Glomerular visceral epithelial cell (primary cell): ENCODE results near the gene UAP1L1.

Experiments used
- DNase-seq: peaks from one replicate; pipeline ENCODE4 v3.0.0-alpha.2; 2016; ENCODE audit errors: extremely low spot score

The UAP1L1 gene

DNA sequence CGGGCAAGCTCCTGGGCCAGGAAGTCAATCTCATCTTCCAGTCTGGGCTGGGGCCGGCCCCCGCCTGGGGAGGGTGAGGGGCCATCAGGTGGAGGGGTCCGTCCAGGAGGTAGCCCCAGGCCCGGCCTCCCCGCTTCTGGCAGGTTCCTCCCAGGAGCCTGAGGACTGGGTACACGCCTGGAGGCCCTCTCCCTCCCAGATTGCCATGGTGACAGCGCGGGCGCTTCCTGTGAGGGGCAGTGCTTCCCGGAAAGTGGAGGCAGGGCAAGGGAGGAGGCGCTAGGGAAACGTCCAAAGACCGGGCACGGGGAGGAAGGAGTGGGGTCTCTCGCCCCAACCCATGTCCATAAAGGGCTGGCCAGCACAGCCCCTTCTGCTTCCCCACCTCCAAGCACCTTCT lies 36.2 kb upstream of the UAP1L1 start:
- DNase-seq = no peak

DNA sequence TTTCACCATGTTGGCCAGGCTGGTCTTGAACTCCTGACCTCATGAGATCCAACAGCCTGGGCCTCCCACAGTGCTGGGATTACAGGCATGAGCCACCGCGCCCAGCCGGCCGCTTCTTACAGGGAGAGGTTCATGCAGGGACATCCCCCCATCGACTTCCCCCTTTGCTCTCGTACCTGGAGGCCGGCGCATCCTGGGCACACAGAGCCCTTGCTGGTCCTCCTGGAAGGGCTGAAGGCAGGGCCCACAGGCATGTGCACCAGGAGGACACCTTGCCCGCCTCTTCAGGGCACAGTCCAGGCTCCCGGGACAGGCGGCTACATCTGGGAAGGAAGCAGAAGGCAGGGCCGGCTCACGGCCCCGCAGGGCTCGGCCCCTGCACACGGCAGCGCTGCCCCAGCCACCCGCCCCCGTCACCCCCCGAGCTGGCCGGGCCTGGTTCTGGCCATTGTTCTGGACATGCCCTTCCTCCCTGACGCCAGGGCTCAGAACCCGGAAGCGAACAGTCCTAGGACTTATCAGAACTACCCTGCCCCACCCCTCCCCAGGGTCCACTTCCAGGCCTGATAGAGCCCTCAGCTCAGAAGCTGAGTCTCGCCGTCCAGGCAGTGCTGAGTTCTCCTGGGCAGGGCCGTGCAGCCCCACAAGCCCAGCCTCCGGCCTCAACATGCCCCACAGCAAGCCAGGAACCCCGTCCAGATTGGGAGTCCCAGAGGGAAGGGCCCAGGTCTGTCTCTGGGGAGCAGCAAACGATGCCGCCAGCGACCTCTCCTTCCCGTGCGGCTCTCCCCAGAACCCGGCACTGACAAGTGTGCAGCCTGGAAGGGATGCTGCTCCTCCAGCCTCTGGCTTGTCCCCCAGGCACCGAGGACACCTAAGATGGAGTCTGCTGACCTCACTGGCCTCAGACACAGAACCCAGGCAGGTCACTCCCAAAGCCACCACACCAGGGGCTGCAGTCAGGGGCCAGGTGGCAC lies 34.3 kb upstream of the UAP1L1 start:
- no peak for DNase-seq

DNA sequence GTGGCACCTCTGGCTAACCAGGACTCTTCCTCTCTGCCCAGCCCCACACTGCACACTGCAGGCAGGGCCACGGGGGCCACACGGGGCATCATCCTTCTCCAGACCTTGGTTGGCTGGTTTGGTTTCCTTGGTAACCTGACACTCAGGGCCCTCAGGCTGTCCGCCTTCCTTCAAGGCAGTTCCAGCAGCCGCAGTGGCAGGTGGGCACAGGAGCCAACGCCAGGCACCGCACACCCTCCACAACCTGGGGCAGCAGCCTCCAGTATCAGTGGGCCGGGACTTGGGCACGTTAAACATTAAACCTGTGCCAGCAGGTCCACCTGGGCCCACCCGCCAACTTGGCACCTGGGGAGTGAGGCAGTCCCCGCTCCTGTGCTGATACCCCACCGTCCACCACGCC lies 33.3 kb upstream of the UAP1L1 start:
- no peak for DNase-seq

DNA sequence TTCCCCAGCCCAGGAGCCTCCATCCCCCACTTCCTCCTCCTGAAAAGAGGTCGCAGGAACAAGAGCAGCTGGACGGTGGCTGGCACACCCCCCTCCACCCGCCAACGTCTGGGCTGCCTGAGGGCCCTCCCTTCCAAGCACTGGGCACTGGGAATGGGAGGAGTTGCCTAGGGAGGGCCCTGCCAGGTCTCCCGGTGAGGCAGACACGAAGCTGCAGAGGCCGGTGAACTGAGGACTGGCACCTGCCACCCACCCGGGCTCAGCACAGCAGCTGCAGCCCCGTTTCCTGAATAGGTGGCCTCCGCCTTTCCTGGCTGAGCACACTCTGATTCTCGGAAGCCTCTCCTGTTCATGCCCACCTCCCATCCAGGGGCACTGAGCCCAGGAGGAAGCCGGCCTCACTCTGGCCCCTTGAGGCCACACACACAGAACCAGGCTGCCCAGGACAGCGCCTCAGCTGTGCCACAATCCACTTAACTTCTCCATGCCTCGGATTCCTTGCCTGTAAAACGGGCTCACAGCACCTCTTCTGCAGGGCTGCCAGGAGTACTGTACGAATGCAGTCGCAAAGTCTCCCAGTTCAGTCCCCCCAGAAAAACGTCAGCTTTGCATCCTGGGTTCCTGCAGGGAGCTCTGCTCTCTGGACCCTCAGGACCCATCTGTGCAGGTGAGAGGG lies 32.7 kb upstream of the UAP1L1 start:
- peak; percentile 50 for DNase-seq

DNA sequence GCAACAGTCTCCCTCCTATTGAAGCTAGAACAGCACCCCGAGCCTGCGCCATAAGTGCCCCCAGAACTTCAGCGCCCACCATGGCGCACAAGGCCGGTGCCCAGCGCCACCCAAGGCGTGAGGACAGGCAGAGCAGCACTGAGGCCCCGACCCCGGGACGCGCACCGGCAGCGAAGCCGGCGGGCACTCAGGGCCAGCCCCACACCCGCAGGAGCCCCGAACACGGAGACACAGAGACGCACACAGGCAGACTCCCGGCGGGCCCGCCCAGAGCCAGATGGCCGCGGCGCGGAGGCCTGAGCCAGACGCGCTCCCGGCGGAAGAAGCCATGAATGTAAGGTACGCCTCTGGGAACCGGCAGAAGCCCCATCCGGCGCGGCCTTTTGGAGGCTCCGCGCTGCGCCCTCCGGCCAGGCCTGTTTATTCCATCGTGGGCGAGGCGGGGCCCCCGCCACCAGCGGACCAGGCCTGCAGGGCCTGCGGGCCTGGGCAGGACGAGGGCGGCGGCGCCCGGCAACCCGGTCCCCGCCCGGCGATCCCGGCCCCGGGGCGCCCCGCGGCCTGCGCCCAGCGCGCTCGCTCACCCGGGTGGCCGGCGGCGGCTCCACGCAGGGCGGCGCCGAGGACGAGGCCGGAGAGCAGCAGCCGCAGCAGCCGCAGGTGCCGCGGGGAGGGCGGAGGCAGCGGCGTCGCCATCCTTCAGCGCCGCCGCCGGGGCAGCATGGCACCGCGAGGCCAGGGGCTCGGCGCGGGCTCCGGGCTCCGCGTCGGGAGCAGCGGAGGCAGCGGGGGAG lies 31.8 kb upstream of the UAP1L1 start:
- no peak for DNase-seq

DNA sequence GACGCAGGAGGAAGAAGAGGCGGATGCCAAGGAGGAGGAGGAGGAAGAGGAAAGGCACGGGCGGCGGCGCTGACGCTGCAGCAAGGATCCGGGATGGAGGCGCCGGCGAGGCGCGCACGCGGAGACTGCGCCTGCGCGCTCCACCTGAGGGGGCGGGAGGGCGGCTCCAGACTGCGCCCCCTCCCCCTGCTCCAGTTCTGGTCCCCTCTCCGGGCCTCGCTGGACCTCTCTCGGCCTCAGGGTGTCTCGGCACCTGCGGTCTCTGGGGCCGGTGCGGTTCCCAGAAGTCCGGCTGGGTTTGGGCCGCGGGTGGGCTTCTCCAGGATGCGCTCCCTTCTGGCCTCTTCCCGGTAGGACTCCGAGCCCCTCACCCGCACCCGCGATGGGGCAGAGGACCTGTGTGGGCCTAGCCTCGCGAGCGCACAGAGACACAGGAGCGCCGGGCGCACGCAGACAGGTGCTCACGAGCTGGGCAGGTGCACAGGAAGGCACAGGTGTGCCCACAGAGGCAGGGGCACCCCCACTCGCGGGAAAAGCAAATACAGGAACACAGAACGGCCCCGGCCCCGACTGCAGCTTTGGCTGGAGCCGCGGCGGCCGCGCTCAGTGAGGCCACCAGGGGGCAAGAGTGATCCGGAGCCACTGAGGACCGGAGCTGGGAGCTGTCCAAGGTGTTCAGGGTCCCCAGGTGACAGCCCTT lies 31.1 kb upstream of the UAP1L1 start, which contains the start of gene NPDC1:
Gene NPDC1 (minus strand): TSS at position 90 of the 700 bp plus-strand sequence. CDS start 188 bp downstream, outside the sequence.
- DNase-seq = peak; percentile 75

DNA sequence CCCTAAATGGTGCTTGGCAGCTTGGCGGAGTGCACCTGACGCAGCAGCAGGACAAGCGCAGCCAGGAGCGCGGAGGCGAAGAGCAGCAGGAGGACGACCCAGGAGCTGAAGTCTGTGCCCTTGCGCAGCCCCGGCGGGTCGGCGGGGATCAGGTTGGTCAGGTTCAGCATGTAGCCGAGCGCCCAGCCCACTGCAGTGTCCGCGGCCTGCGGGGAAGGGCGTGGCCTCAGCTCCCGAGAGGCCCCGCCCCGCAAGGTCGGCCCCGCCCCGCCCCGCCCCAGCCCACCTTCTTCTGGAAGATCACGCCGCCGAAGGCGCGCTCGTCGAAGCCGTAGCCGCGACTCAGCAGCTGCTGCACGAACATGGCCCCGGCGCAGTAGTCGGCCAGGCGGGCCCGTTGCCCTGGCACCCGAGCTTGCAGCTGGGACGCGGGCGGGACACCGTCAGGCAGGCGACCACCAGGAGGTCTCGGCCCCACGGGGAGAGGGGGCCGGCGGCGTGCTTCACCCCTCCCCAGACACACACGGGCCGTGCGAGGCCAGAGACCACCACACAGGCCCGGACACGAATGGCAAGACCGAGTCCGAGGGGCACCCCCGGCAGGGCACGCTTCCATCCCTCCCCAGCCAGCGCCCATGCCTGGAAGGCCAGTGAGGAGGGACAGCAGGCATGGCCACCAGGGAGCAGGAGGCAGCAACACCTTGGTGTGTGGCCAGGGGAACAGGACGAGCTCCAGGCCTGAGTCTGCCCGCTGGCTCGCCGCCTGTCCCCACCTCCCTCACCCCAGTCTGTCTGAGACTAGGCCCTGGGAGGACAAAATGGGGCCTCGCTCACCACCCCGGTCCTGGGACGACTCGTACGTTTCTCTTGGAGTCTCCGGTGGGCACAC lies 28.4 kb upstream of the UAP1L1 start:
- DNase-seq = no peak

DNA sequence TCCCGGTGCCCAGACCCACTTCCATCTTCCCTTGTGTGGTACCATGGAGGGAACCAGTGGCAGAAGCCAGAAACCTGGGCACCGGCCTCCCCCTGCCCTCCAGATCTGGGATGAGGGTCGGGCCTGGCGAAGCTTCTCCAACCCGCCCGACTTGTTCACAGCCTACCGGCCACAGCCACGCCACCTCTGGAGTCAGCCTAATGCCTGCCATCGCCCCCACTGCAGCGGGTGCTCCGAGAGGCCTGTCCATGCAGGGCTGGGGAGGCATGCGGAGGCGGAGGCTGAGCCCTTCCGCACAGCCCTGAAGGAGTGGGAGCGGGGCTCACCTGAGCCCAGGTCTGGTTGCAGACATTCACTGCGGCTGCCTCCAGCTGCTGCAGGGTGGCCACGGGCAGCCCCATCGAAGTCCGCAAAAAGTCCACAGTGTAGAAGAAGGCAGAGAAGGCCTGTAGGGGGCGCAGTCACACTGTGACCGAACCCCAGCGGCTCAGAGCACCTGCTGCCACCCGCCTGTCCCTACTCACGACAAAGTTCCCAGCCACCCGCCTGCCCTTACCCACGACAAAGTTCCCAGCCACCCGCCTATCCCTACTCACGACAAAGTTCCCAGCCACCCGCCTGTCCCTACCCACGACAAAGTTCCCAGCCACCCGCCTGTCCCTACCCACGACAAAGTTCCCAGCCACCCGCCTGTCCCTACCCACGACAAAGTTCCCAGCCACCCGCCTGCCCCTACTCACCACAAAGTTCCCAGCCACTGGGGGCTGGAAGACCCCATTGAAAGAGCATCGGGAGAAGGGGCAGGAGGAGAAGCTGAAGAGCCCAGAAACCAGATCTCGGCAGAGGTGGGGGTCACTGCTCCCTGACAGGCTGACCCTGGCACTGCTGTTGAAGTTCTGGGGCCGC lies 27.5 kb upstream of the UAP1L1 start:
- DNase-seq = no peak

DNA sequence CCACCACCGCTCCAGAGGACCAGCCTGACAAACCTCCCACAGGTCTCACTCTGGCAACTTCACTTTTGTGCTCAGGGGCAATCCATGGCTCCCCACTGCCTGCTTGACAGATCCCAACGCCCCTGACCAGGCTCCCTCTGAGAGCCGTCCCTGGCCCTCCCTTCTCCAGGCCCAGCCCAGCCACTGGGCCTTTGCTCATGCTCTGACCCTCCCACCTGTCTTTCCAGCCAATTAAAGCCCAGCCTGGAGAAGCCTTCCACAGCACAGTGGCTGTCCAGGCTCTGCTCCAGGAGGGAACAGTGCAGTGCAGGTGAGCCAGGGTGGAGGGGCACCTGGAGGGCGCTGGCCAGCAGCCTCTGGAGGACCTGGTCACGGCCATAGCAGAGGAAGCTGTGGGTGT lies 26.7 kb upstream of the UAP1L1 start:
- no peak for DNase-seq

DNA sequence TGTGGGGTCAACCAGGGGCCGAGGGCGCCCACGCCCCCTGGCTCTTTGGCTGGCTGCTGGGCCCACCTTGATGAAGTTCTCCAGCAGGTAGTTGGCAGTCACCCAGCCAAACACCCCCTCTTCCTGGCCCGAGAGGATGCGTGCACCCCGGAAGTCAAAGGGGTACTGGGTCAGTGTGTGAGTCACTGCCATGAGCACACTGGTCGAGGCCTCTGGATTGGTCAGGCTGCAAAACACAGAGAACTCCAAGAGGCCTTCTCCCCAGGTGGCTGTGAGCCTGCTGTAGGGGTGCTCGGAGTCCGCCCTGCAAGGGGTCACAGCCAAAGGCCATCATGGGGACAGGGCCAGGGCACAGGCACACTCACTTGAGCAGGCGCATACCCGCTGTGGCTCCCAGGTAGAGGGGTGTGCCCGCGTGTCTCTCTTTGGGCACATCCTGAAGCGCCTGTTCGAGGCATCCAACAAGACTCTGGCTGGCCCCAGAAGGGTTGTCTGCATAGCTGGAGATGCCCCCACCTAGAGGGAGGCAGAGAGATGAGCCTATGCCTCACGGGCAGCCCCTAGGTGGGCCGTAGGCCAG lies 26.1 kb upstream of the UAP1L1 start:
- DNase-seq = no peak

DNA sequence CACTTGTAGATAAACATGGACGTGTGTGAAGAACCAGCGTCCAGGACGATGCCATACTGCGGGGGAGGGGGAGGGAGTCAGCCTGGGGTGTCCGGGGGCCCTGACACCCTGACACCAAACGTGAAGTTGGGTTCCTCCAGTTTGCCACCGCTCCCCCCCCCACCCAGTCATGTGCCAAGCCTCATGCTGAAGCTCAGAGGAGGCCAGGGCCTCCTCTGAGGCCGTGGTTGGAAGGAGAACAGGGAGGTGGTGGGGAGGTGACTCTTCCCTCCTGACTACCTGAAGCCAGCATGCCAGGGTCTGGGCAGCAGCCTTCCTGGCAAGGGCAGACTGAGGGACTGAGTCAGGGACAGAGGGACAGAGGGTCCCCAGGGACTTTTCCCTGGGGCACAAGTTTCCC lies 25.0 kb upstream of the UAP1L1 start:
- no peak for DNase-seq

DNA sequence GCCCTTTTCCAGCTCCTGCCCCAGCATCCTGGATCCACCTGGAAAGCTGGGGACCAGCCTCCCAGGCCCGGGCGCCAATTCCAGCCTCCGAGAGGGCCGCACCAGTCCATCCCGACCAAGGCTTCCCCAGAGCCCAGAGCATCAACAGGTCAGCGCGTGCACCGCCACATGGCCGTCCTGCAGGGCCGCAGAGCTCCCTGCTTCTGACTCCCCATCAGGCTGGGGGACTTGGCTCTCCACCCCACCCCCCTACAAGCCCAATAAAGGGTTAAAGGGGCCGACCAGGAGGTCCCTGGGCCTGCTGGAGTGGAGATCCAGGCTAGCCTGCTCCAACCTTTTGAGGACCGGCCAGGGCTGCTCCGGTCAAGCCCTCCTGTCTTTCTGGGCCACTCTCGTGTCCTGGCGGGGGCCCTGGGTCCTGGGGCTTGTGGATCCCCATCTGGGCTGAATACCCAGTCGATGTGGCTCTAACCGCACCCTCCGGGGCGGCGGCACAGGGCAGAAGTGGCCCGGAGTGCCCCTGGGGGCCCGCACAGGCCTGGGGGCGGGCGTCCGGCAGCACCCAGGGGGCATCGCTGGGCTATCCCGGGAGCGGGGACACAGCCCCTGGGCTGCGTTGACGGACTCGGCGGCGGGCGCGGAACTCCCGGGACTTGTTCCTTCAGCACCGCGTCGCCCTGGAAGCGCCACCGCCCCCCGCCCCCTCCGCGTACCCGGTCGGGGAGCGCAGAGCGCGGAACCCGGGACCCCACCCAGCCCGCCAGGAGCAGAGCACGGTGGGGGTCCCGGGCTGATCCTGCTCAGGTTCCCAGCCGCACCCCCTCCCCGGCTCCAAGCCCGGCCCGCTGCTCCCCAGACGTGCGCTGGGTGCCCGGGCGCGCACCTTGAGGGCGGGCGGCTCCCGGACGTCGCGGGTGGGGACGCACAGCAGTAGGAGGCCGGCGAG lies 24.0 kb upstream of the UAP1L1 start:
- no peak for DNase-seq

DNA sequence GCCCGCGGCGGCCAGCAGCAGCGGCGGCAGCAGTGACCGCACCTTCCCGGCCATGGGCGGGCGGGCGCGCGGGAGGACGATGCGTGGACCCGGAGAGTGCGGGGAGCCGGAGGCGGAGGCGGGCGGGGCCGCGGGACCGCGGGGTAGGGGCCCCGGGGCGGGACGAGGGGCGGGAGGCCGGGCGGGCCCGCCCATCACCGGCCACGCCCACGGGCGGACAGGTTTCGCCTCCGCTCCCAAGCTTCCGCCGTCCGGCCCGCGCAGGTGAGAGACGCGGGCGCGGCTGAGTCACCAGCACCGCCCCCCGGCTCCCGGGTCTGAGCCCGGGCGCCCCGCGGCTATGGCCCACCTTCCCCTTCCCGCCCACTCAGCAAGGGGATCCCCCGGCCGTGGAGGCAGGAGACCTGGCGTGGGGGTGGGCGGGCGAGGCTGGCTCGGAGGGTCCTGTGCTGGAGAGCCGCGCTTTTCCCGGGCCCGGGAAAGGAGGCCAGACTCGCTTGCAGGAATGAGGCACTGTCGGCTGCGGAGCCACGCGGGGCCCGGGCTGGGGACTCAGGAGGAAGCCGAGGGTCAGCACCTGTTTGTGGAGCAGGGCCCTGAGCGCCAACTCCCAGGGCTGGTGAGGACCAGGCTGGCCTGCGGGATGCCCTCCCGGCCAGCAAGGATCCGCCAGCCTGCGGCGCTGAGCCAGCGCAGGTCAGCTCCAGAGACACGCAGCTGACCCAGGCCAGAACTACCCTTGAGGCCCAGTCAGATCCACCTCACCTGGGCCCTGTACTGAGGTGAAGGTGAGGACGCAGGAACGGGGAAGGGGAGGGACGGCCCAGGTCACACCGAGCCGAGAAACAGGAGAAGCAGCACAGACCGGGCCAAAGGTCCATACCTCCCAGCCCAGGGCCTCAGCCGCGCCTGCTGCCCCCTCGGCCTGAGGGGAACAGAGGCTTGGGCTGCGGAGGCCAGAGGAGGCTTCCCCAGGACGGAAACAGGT lies 23.1 kb upstream of the UAP1L1 start, which contains the start of gene ENTPD2:
Gene ENTPD2 (minus strand): TSS at position 118 of the 988 bp plus-strand sequence. CDS start 64 bp downstream, at position 54.
- no peak for DNase-seq

DNA sequence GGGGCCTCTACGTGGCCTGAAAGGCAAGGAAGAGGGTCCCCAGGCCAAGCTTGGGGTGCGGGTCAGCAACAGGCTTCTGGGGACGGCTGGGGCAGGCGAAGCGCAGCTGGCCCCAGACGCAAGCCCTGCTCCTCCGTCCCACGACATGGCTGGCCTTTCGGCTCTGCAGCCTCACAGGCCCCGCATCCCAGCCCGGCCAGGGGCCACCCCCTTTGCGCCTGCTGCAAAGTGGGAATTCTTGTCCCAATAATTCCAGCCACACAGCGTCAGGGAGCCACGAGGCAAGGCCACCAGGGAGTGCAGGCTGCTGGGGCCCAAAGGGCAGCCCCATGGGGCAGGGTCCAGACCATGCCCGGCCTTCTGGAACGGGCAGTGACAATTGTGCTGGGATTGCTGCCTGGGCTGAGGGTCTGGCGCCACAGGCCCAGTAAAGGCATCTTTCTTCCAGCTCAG lies 22.4 kb upstream of the UAP1L1 start:
- no peak for DNase-seq

DNA sequence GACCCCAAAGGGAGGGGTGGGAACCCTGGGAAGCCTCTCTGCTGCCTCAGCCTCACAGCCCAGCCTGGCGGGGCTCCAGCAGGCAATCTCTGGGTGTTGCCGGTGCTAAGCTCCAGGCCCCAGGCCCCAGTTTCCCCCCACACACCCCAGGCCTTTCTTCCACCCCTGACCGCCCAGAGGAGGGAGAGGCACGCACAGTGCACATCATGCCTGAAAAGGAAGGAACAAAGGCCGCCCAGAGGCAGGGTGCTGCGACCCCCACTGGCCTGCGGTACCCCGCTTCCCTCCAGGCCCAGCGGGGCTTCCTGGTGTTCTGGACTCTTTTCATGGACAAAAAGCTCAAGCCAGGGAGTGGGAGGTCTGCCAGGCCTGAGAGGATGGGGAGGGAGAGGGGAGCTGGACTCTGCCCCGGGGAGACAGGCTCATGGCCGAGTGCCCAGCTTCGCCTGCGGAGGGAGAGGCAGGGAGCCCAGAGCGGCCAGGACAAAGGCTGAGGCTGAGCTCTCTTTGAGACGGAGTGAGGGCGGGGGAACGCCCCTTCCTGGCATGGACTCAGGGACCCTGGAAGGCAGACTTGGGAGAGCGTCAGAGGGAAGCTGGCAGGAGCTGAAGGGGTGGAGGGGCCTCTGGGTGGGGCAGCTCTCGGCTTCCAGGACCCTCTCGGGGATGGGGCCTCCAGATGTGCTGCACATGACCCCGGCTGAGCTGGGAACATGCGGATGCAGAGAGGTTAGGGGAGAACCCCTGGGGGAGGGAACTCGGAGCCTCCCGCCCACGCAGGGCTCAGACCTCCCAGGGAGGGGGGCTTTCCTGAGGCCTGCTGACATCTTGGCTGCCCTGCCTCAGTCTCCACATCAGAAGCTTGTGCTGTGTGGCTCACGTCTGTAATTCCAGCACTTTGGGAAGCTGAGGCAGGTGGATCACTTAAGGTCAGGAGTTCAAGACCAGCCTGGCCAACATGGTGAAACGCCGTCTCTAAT lies 21.6 kb upstream of the UAP1L1 start:
- DNase-seq = no peak
